CMK (cell line): ENCODE results near the gene PLD2.
"Not testable (repeated sequence)": the region's sequence is repeated elsewhere in the genome, so short reads cannot be mapped to it uniquely, and the experiment has no call there.

Experiments
- DNase-seq: peaks from one replicate; pipeline ENCODE4 v3.0.0-alpha.2; 2010; ENCODE audit warnings: low read depth

Gene PLD2

GRCh38 chr17:4790705-4791088, 16.3 kb upstream of the PLD2 start:
- no peak for DNase-seq

GRCh38 chr17:4795168-4795567, 11.8 kb upstream of the PLD2 start:
- DNase-seq, result no peak

- no peak for DNase-seq
Observed at GRCh38 chr17:4796552-4796920, 10.4 kb upstream of the PLD2 start.

- no peak for DNase-seq
Observed at GRCh38 chr17:4800462-4801196, 6.3 kb upstream of the PLD2 start.

- no peak for DNase-seq
Observed at GRCh38 chr17:4802228-4802627, 4.7 kb upstream of the PLD2 start, which contains the start of gene C17orf114. Gene C17orf114 (minus strand): TSS chr17:4802328.

GRCh38 chr17:4806456-4806776, 536 bp upstream of the PLD2 start:
- no peak for DNase-seq

- no peak for DNase-seq
Observed at GRCh38 chr17:4807605-4808377, 839 bp downstream of the PLD2 start.

GRCh38 chr17:4808378-4808767, 1.4 kb downstream of the PLD2 start:
- no peak for DNase-seq

- DNase-seq, result no peak
Observed at GRCh38 chr17:4810696-4811290, 3.8 kb downstream of the PLD2 start.

GRCh38 chr17:4811471-4811870, 4.5 kb downstream of the PLD2 start:
- no peak for DNase-seq

- DNase-seq, result no peak
Observed at GRCh38 chr17:4812690-4813089, 5.7 kb downstream of the PLD2 start.

GRCh38 chr17:4815043-4815675, 8.2 kb downstream of the PLD2 start:
- DNase-seq, result no peak

GRCh38 chr17:4816826-4817225, 9.9 kb downstream of the PLD2 start:
- DNase-seq, result no peak

- no peak for DNase-seq
Observed at GRCh38 chr17:4818276-4818675, 11.3 kb downstream of the PLD2 start.

- DNase-seq, result no peak
Observed at GRCh38 chr17:4822835-4823234, 15.9 kb downstream of the PLD2 start.

GRCh38 chr17:4823373-4824089, 16.6 kb downstream of the PLD2 start:
- DNase-seq, result no peak

GRCh38 chr17:4827399-4827798, 20.4 kb downstream of the PLD2 start:
- DNase-seq, result no peak

GRCh38 chr17:4832829-4833177, 25.9 kb downstream of the PLD2 start:
- not testable (repeated sequence) for DNase-seq

GRCh38 chr17:4833178-4833940, 26.4 kb downstream of the PLD2 start, which contains the start of gene MINK1:
Gene MINK1 (plus strand): TSS chr17:4833340. CDS start chr17:4833584, 244 bp downstream.
- DNase-seq, result peak; percentile 77

GRCh38 chr17:4833941-4834680, 27.2 kb downstream of the PLD2 start:
- no peak for DNase-seq

- no peak for DNase-seq
Observed at GRCh38 chr17:4834681-4835020, 27.7 kb downstream of the PLD2 start.
